ENCODE measurements around the gene RTEL1. TPM values are rescaled to one million over a fixed set of nuclear protein-coding genes. Genes with fewer than 3 reads are reported as not detected.

RTEL1 gene
- total RNA-seq, 1 experiment from 2014 or later, result 33.4 TPM

- no peak overlapping the region for H3K27ac ChIP-seq (ENCODE audit: insufficient read length, low read depth, low read length)
- no peaks in the 10 kb centered on the region for H3K4me1 ChIP-seq (ENCODE audit: insufficient read depth, low read length)
- Mint-ChIP-seq H3K9me3 (no peaks in the 10 kb centered on the region; a peak in 1 of 5 replicates), H3K36me3 (ENCODE audit: insufficient read depth in 1 of 3, low read depth in 3 of 3) (peaks cover 12 to 26% (median 26%) of the 10 kb centered on the region in 3 experiments; a peak in 6 of 7 replicates), H3K4me1 (no peaks in the 10 kb centered on the region), H3K4me3 (no peak overlapping the region), H3K27me3 (ENCODE audit: low read depth) (no peaks in the 10 kb centered on the region), H3K27ac (peak overlapping the region in 2 of 3 experiments; percentile 76 to 77; a peak in 2 of 7 replicates)
- no peak overlapping the region for H3K9ac ChIP-seq (ENCODE audit: extremely low read depth, insufficient read length, low read length)
- no peak for DNase-seq
- no peak overlapping the region for H4K91ac ChIP-seq (ENCODE audit: insufficient read length, low read depth, low read length)
- H3K4me2 ChIP-seq (ENCODE audit: insufficient read depth, insufficient read length, low read length), result no peak overlapping the region
- no peak overlapping the region; the same call in 1 of the 2 replicates for H3K14ac ChIP-seq (ENCODE audit: insufficient read depth, low read length)
- H3K9me3 ChIP-seq (ENCODE audit: control insufficient read depth, low read depth, low read length), result no peaks in the 10 kb centered on the region
- H2AFZ ChIP-seq (ENCODE audit: low read length), result no peak overlapping the region
- no peak overlapping the region for H3K56ac ChIP-seq (ENCODE audit: insufficient read length, low read depth, low read length)
- H3K18ac ChIP-seq (ENCODE audit: insufficient read length, low read depth, low read length), result no peak overlapping the region
- no CpG with 5 or more reads among the region's 19 CpGs for WGBS (ENCODE audit: extremely low coverage, insufficient read length, low lambda C conversion rate)
- no peaks in the 10 kb centered on the region for H3K79me1 ChIP-seq (ENCODE audit: insufficient read depth, low read depth, low read length, poor library complexity, severe bottlenecking)
- H2BK12ac ChIP-seq (ENCODE audit: insufficient read length, low read depth, low read length), result no peak overlapping the region
- H2BK5ac ChIP-seq (ENCODE audit: insufficient read length, low read length), result no peak overlapping the region
- H4K5ac ChIP-seq (ENCODE audit: insufficient read length, low read depth, low read length), result no peak overlapping the region
- no peaks in the 10 kb centered on the region for H3K27me3 ChIP-seq (ENCODE audit: insufficient read depth, low read length)
- no peak overlapping the region for H3K4ac ChIP-seq (ENCODE audit: low read depth, low read length)
- H2AK5ac ChIP-seq (ENCODE audit: insufficient read length, low read length), result no peak overlapping the region
- no peak overlapping the region for H2BK120ac ChIP-seq (ENCODE audit: low read depth, low read length, poor library complexity, severe bottlenecking)
- no peaks in the 10 kb centered on the region for H4K20me1 ChIP-seq (ENCODE audit: control insufficient read depth, insufficient read depth, insufficient read length)
- H3T11ph ChIP-seq (ENCODE audit: low read length), result no peak overlapping the region
- H3K79me2 ChIP-seq (ENCODE audit: insufficient read depth, low read length), result no peaks in the 10 kb centered on the region
- H2BK15ac ChIP-seq (ENCODE audit: low read depth, low read length), result no peak overlapping the region
- TF ChIP-seq CTCF (conservative IDR thresholded peaks at IDR 0.05), result no peak
- H3K23ac ChIP-seq (ENCODE audit: insufficient read length, low read depth, low read length), result no peak overlapping the region
- H4K8ac ChIP-seq (replicated peaks; ENCODE audit: insufficient read length, low read depth, low read length), result no peak overlapping the region
- no peaks in the 10 kb centered on the region for H3K23me2 ChIP-seq (ENCODE audit: insufficient read length, low read depth, low read length, poor library complexity, severe bottlenecking)
- no peak overlapping the region for H2BK20ac ChIP-seq (ENCODE audit: low read depth, low read length, poor library complexity, severe bottlenecking)
These were observed 21.7 kb downstream of the RTEL1 start for GRCh38 chr20:63679799-63680305.
